B cell (primary cell): Measurements from ENCODE around the gene PNLDC1. TPM values are rescaled to one million over a fixed set of nuclear protein-coding genes. Genes with fewer than 3 reads are reported as not detected.

Source experiments
- ATAC-seq: fragments of 200-7000 bp; cut with Tn5 transposase; one replicate; pipeline ENCODE4 v1.10.0; 2021; ENCODE audit warnings: low read depth, mild to moderate bottlenecking, moderate number of reproducible peaks, moderate library complexity
- CTCF ChIA-PET: fragments of 350-600 bp; sonication (Branson Sonifier 250); formaldehyde crosslinking; loops from one replicate; lab custom pipeline; 2021; ENCODE audit warnings: antibody characterized with exemption, inconsistent platforms; lab: Charles Lee
- POLR2A ChIA-PET: fragments of 350-600 bp; sonication (Branson Sonifier 250); formaldehyde crosslinking; loops from one replicate; lab custom pipeline; 2021; ENCODE audit warnings: antibody characterized with exemption; lab: Charles Lee
- DNase-seq: peaks from one replicate; pipeline ENCODE4 v3.0.0; 2013
- H2AFZ ChIP-seq: 2 replicates; pipeline ENCODE4 v1.6.1; 2012; ENCODE audit warnings: mild to moderate bottlenecking, low read depth, low read length; ENCODE audit not compliant: insufficient read depth, poor library complexity, severe bottlenecking
- H3K27ac ChIP-seq, 2 donors: 1 replicate in 1 of 2; 2 replicates in 1 of 2; pipeline ENCODE4 v1.5.1; 2012 to 2013; ENCODE audit warnings: low read length in 2 of 2, mild to moderate bottlenecking in 2 of 2, moderate library complexity in 1 of 2
- H3K27me3 ChIP-seq, 4 experiments: fragments of 200-600 bp in 1 of 4; sonication (generic) in 1 of 4; replicated peaks in 1 of 4; 1 replicate in 2 of 4; 2 replicates in 2 of 4; pipeline versions ENCODE4 v1.6.1 to v1.7.0; 2013 to 2016; ENCODE audit warnings: low read length in 3 of 4, mild to moderate bottlenecking in 2 of 4, mixed read lengths in 1 of 4, moderate library complexity in 1 of 4; ENCODE audit not compliant: insufficient read depth in 4 of 4, control insufficient read depth in 3 of 4; ENCODE audit errors: control extremely low read depth in 1 of 4
- H3K36me3 ChIP-seq, 2 experiments: replicated peaks in 1 of 2; 1 replicate in 1 of 2; 2 replicates in 1 of 2; pipeline versions ENCODE4 v1.6.1 to v1.7.1; 2013; ENCODE audit warnings: low read length in 1 of 2; ENCODE audit not compliant: insufficient read depth in 2 of 2, control insufficient read depth in 1 of 2; ENCODE audit errors: control extremely low read depth in 1 of 2, extremely low read depth in 1 of 2
- H3K4me1 ChIP-seq, 2 donors: fragments of 200-600 bp in 1 of 2; sonication (generic) in 1 of 2; 1 replicate in 1 of 2; 2 replicates in 1 of 2; pipeline versions ENCODE4 v1.5.1 to v1.6.1; 2013 to 2017; ENCODE audit warnings: low read length in 2 of 2; ENCODE audit not compliant: control insufficient read depth in 2 of 2, insufficient read depth in 2 of 2
- H3K4me2 ChIP-seq: replicated peaks from 2 replicates; pipeline ENCODE3; 2012; ENCODE audit warnings: mild to moderate bottlenecking, low read depth, low read length; ENCODE audit not compliant: poor library complexity, severe bottlenecking
- H3K4me3 ChIP-seq, 5 experiments: fragments of 200-600 bp in 1 of 5; sonication (generic) in 1 of 5; 1 replicate in 3 of 5; 2 replicates in 2 of 5; pipeline versions ENCODE4 v1.5.1 to v1.7.0; 2011 to 2016; ENCODE audit warnings: low read length in 4 of 5, mild to moderate bottlenecking in 4 of 5, low read depth in 2 of 5, control low read depth in 1 of 5, moderate library complexity in 1 of 5; ENCODE audit not compliant: insufficient read depth in 1 of 5; ENCODE audit errors: control extremely low read depth in 1 of 5, extremely low read depth in 1 of 5
- H3K79me2 ChIP-seq: fragments of 200-600 bp; sonication (generic); one replicate; pipeline ENCODE4 v1.6.0; 2016; ENCODE audit warnings: low read length; ENCODE audit not compliant: control insufficient read depth, insufficient read depth
- H3K9ac ChIP-seq: fragments of 200-600 bp; sonication (generic); 2 replicates; pipeline ENCODE4 v1.6.1; 2017; ENCODE audit warnings: mild to moderate bottlenecking, low read length, moderate library complexity
- H3K9me3 ChIP-seq, 3 donors: one replicate each; pipeline versions ENCODE4 v1.6.1 to v1.7.1; 2013; ENCODE audit warnings: low read length in 2 of 3; ENCODE audit not compliant: control insufficient read depth in 2 of 3, insufficient read depth in 1 of 3; ENCODE audit errors: control extremely low read depth in 1 of 3
- H4K20me1 ChIP-seq: 2 replicates; pipeline ENCODE4 v1.6.0; 2012; ENCODE audit warnings: mild to moderate bottlenecking, low read length; ENCODE audit not compliant: insufficient read depth, control insufficient read depth, poor library complexity, severe bottlenecking
- H3K27ac Mint-ChIP-seq: one replicate; pipeline ENCODE4 v1.8.0; 2021; ENCODE audit warnings: mixed read lengths
- H3K27me3 Mint-ChIP-seq: one replicate; pipeline ENCODE4 v1.8.0; 2021; ENCODE audit warnings: mixed read lengths
- H3K4me1 Mint-ChIP-seq: one replicate; pipeline ENCODE4 v1.8.0; 2021; ENCODE audit warnings: mixed read lengths
- H3K4me3 Mint-ChIP-seq: one replicate; pipeline ENCODE4 v1.8.0; 2021; ENCODE audit warnings: mixed read lengths
- H3K9me3 Mint-ChIP-seq: one replicate; pipeline ENCODE4 v1.8.0; 2022; ENCODE audit warnings: mixed read lengths; ENCODE audit not compliant: insufficient read depth
- EZH2 ChIP-seq: IDR thresholded peaks from 2 replicates; pipeline ENCODE4 v1.6.1; 2012; ENCODE audit warnings: borderline replicate concordance, low read depth, mild to moderate bottlenecking, moderate library complexity, low read length; ENCODE audit not compliant: insufficient read depth, poor library complexity, severe bottlenecking
- WGBS: methylation state at CpG from one replicate; pipeline ENCODE4 v1.1.5; 2013; ENCODE audit warnings: missing lambda C conversion rate; ENCODE audit not compliant: insufficient coverage; 5-methylcytosine and 5-hydroxymethylcytosine counted together
- intact Hi-C: fragments of 100-400 bp; cut with micrococcal nuclease; formaldehyde crosslinking; loops from one replicate; pipeline ENCODE4 v1.10.0; 2022
- polyA plus RNA-seq: library from polyadenylated mRNA; depleted of rRNA; stranded (reverse); fragments of >200 nt; gene quantifications from 2 replicates; pipeline ENCODE4 v1.2.3, GENCODE V29; 2012
- total RNA-seq, 2 donors: library from RNA; stranded (reverse); fragments of 120-200 nt in 1 of 2; gene quantifications; 1 replicate in 1 of 2; 2 replicates in 1 of 2; pipeline versions ENCODE4 v1.2.3 to v1.2.4, GENCODE V29; 2013 to 2022
- TF ChIP-seq, protein P1 (sequence below): fragments of 200-600 bp; IDR thresholded peaks from one replicate; pipeline ENCODE4 v1.8.0; 2022; ENCODE audit warnings: antibody characterized with exemption, mild to moderate bottlenecking

The PNLDC1 gene
- total and polyA plus RNA-seq, 2 donors (not counting 1 experiment from before 2014, with no cell fraction given), result 0.13 to 0.71 TPM

DNA sequence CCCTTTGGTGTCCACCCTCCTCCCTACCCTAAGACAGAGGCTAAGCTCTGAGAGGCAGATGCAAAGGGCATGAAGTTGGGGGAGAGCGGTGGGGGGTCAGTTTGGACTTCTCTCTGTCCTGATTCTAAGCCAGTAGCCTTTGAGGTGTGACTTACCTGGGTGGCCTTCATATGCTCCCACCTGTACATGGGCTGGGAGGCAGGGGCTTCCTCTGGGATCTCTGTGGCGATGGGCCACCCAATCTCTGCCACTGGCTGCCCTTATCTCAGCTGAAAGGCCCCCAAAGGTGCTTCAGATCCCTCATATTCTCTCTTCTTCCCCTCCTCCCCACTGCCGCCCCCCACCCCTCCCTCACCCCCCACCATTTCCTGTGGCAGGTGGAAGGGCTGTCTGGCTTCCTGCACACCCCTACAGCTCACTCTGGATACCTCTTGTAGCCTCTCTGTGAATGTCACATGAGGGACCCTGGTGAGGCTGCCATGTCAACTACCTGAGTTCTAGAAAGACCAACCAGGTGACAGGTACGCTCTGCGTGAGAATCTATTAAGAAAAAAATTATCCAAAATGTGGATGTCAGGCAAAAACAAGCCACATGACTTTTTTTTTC, 34.0 kb downstream of the PNLDC1 start:
- ChIA-PET CTCF (no interaction called here), POLR2A (no interaction called here)
- Histone ChIP-seq H4K20me1 (no peaks in the 10 kb centered on the region), H3K27ac (no peak overlapping the region), H3K79me2 (no peaks in the 10 kb centered on the region), H3K36me3 (no peaks in the 10 kb centered on the region), H3K4me3 (no peak overlapping the region), H3K27me3 (peaks cover 0 to 13% (median 0%) of the 10 kb centered on the region in 4 experiments), H3K9ac (no peak overlapping the region), H2AFZ (no peak overlapping the region), H3K4me1 (peaks cover 10 to 13% of the 10 kb centered on the region in 2 donors), H3K9me3 (peaks cover 0 to 3% (median 0%) of the 10 kb centered on the region in 3 donors), H3K4me2 (no peak overlapping the region)
- H3K9me3 Mint-ChIP-seq, result no peaks in the 10 kb centered on the region
- H3K4me3 Mint-ChIP-seq, result no peak overlapping the region
- intact Hi-C loops, result no loop called here
- WGBS, result no CpG with 5 or more reads among the region's 5 CpGs
- DNase-seq (no peak), ATAC-seq (no peak)
- no peak overlapping the region for H3K27ac Mint-ChIP-seq
- peaks cover 14% of the 10 kb centered on the region for H3K27me3 Mint-ChIP-seq
- TF ChIP-seq, protein P1, sequence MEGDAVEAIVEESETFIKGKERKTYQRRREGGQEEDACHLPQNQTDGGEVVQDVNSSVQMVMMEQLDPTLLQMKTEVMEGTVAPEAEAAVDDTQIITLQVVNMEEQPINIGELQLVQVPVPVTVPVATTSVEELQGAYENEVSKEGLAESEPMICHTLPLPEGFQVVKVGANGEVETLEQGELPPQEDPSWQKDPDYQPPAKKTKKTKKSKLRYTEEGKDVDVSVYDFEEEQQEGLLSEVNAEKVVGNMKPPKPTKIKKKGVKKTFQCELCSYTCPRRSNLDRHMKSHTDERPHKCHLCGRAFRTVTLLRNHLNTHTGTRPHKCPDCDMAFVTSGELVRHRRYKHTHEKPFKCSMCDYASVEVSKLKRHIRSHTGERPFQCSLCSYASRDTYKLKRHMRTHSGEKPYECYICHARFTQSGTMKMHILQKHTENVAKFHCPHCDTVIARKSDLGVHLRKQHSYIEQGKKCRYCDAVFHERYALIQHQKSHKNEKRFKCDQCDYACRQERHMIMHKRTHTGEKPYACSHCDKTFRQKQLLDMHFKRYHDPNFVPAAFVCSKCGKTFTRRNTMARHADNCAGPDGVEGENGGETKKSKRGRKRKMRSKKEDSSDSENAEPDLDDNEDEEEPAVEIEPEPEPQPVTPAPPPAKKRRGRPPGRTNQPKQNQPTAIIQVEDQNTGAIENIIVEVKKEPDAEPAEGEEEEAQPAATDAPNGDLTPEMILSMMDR, result no peak
- TF ChIP-seq EZH2, result no peak
- peaks cover 10% of the 10 kb centered on the region for H3K4me1 Mint-ChIP-seq

DNA sequence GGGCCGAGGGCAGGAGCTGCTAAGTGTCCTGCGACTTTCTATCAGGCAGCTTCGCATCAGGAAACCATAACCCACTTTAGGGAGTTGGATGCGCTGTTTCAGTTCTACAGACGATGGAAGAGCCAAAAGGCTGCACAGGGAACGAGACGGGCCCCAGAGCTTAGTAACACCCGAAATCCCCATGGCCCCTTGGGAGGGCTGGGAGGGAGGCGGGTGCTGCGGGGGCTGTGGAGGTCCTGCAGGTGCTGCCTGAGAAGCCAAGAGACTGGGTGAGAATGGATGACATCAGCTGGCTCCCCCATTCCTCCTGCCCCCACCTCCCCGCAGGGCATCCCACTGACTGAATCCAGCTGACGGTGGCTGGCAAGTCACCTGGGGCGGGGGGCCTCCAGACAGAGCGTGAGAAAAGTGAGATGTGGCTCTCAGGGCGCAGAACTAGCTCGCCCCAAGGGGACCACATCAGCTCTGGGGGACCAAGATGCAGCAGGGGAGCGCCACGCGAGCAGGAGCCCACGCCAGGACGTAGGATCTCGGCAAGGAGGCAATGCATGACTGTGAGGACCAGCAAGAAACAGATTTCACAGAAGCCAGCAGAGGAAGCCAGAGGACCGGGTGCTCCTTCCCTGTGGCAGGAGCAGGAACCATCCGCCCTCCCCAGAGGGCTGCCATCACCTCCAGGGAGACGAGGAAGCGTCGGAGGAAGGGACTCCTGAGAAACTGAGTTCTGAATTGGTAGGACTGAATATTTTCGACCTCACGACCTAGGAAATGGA, 36.8 kb downstream of the PNLDC1 start:
- Mint-ChIP-seq H3K4me3 (no peak overlapping the region), H3K4me1 (no peaks in the 10 kb centered on the region), H3K9me3 (no peaks in the 10 kb centered on the region), H3K27ac (no peak overlapping the region), H3K27me3 (peaks cover 14% of the 10 kb centered on the region)
- intact Hi-C loops, result no loop called here
- H4K20me1 ChIP-seq, result no peaks in the 10 kb centered on the region
- no peak overlapping the region for H2AFZ ChIP-seq
- no peak overlapping the region for H3K9ac ChIP-seq
- no peak for ATAC-seq
- H3K4me3 ChIP-seq, result no peak overlapping the region
- H3K36me3 ChIP-seq, result no peaks in the 10 kb centered on the region
- no peak overlapping the region for H3K27ac ChIP-seq
- H3K9me3 ChIP-seq, result peaks cover 0 to 3% (median 0%) of the 10 kb centered on the region in 3 donors
- 70% methylated on average over 27 of the region's 29 CpGs for WGBS
- no peak for TF ChIP-seq EZH2
- TF ChIP-seq, protein P1, result no peak
- ChIA-PET POLR2A (no interaction called here), CTCF (no interaction called here)
- no peaks in the 10 kb centered on the region for H3K79me2 ChIP-seq
- no peak for DNase-seq
- H3K4me2 ChIP-seq, result no peak overlapping the region
- peaks cover 0 to 13% (median 0%) of the 10 kb centered on the region in 4 experiments for H3K27me3 ChIP-seq
- no peaks in the 10 kb centered on the region for H3K4me1 ChIP-seq
